A549 (cell line): Measurements from ENCODE around the gene CRB2. TPM values are rescaled to one million over a fixed set of nuclear protein-coding genes. Genes with fewer than 3 reads are reported as not detected.

Experiments
- ATAC-seq, 2 experiments: fragments of 200-7000 bp in 1 of 2; fragments of >200 bp in 1 of 2; cut with Nextera tagmentation in 1 of 2; cut with Tn5 transposase in 1 of 2; 3 replicates each; pipeline versions ENCODE4 v1.8.0 to v1.9.1; 2018 to 2020; ENCODE audit warnings: mild to moderate bottlenecking in 1 of 2, moderate library complexity in 1 of 2
- CTCF ChIA-PET: fragments of 300-600 bp; sonication (Branson Sonifier 250); formaldehyde crosslinking; extraction: SDS; loops from one replicate; lab custom pipeline; 2021; ENCODE audit warnings: antibody characterized with exemption, inconsistent platforms; lab: Yijun Ruan, JAX
- POLR2A ChIA-PET: fragments of 350-600 bp; formaldehyde crosslinking; extraction: SDS; loops from one replicate; lab custom pipeline; 2021; ENCODE audit warnings: antibody characterized with exemption, inconsistent platforms; lab: Yijun Ruan, JAX
- DNase-seq, 2 experiments: peaks; one replicate each; pipeline versions ENCODE4 v3.0.0 to v3.0.0-alpha.2; 2011 to 2016; ENCODE audit warnings: low read depth in 1 of 2, low spot score in 1 of 2
- FAIRE-seq: peaks from 2 replicates; lab custom pipeline; 2011; peaks lifted over from hg19 to GRCh38; lab: Jason Lieb, UNC
- H3K27ac ChIP-seq, 2 experiments: fragments of >200 bp; sonication (Bioruptor Twin); formaldehyde crosslinking; 3 replicates each; pipeline ENCODE4 v1.5.1; 2016 to 2017
- H3K4me1 ChIP-seq: fragments of >200 bp; sonication (Bioruptor Twin); formaldehyde crosslinking; 3 replicates; pipeline ENCODE4 v1.6.1; 2016
- H3K4me2 ChIP-seq: fragments of >200 bp; sonication (Bioruptor Twin); formaldehyde crosslinking; 3 replicates; pipeline ENCODE4 v1.6.1; 2016
- H3K4me3 ChIP-seq: fragments of >200 bp; sonication (Bioruptor Twin); formaldehyde crosslinking; 3 replicates; pipeline ENCODE4 v1.5.1; 2016
- H3K9me3 ChIP-seq: fragments of >200 bp; sonication (Bioruptor Twin); formaldehyde crosslinking; 3 replicates; pipeline ENCODE4 v1.6.1; 2016
- CEBPB ChIP-seq, 2 experiments: fragments of >200 bp in 1 of 2; sonication (Bioruptor Twin) in 1 of 2; formaldehyde crosslinking in 1 of 2; IDR thresholded peaks; 2 replicates each; pipeline ENCODE4 v1.6.1; 2012 to 2016
- EHF ChIP-seq: fragments of 250-450 bp; sonication (Bioruptor Pico); IDR thresholded peaks from 2 replicates; pipeline ENCODE4 v1.5.0; 2020; ENCODE audit warnings: mild to moderate bottlenecking
- EHMT2 ChIP-seq: fragments of 200-600 bp; sonication (generic); IDR thresholded peaks from 2 replicates; pipeline ENCODE4 v1.6.1; 2016; ENCODE audit warnings: antibody characterized with exemption, low read depth, mild to moderate bottlenecking, moderate library complexity
- EP300 ChIP-seq, 2 experiments: fragments of >200 bp; sonication (Bioruptor Twin); formaldehyde crosslinking; IDR thresholded peaks; 2 replicates in 1 of 2; 3 replicates in 1 of 2; pipeline ENCODE4 v1.6.1; 2016 to 2017
- ESRRA ChIP-seq: fragments of 150-350 bp; IDR thresholded peaks from 2 replicates; pipeline ENCODE4 v1.6.1; 2014; ENCODE audit warnings: mild to moderate bottlenecking, low read length, borderline replicate concordance
- FOSB ChIP-seq: fragments of 250-450 bp; sonication (Bioruptor Pico); IDR thresholded peaks from 2 replicates; pipeline ENCODE4 v1.5.0; 2020; ENCODE audit warnings: mild to moderate bottlenecking, moderate library complexity
- HDAC2 ChIP-seq: fragments of 200-600 bp; sonication (generic); IDR thresholded peaks from 2 replicates; pipeline ENCODE4 v1.6.1; 2016
- HEYL ChIP-seq: fragments of 250-450 bp; sonication (Bioruptor Pico); IDR thresholded peaks from 2 replicates; pipeline ENCODE4 v1.8.0; 2021; ENCODE audit warnings: mild to moderate bottlenecking, moderate library complexity
- HOXB13 ChIP-seq: fragments of 250-450 bp; sonication (Bioruptor Pico); IDR thresholded peaks from 2 replicates; pipeline ENCODE4 v1.5.0; 2020; ENCODE audit warnings: low read depth, mild to moderate bottlenecking, moderate library complexity
- JUNB ChIP-seq: fragments of >200 bp; sonication (Bioruptor Twin); formaldehyde crosslinking; IDR thresholded peaks from 2 replicates; pipeline ENCODE4 v1.6.1; 2016
- KDM1A ChIP-seq: fragments of 200-600 bp; sonication (generic); IDR thresholded peaks from 2 replicates; pipeline ENCODE4 v1.6.1; 2016; ENCODE audit warnings: low read depth, mild to moderate bottlenecking
- NPAS2 ChIP-seq: fragments of 250-450 bp; sonication (Bioruptor Pico); IDR thresholded peaks from 2 replicates; pipeline ENCODE4 v1.8.0; 2022; ENCODE audit warnings: mild to moderate bottlenecking, moderate library complexity, borderline replicate concordance
- PHF8 ChIP-seq: fragments of 200-600 bp; sonication (generic); IDR thresholded peaks from 2 replicates; pipeline ENCODE4 v1.6.1; 2016; ENCODE audit warnings: low read depth, mild to moderate bottlenecking, antibody characterized with exemption, moderate library complexity, borderline replicate concordance
- POLR2AphosphoS2 ChIP-seq: conservative IDR thresholded peaks from 2 replicates; pipeline ENCODE4 v1.6.1; 2012; ENCODE audit warnings: low read length, improper control_type of control experiment, inconsistent platforms
- TFCP2L1 ChIP-seq: fragments of 250-450 bp; sonication (Bioruptor Pico); IDR thresholded peaks from 2 replicates; pipeline ENCODE4 v1.5.0; 2021; ENCODE audit warnings: mild to moderate bottlenecking
- ZNF302 ChIP-seq: fragments of 250-450 bp; sonication (Bioruptor Pico); IDR thresholded peaks from 2 replicates; pipeline ENCODE4 v1.9.0; 2021; ENCODE audit warnings: inconsistent platforms, mild to moderate bottlenecking, moderate library complexity
- ZSCAN20 ChIP-seq: fragments of 250-450 bp; sonication (Bioruptor Pico); IDR thresholded peaks from 2 replicates; pipeline ENCODE4 v1.8.0; 2022; ENCODE audit warnings: mild to moderate bottlenecking, moderate library complexity
- WGBS: methylation state at CpG from one replicate; pipeline ENCODE4 v1.1.6; 2017; ENCODE audit errors: missing lambda C conversion rate; 5-methylcytosine and 5-hydroxymethylcytosine counted together
- polyA plus RNA-seq, 4 experiments: library from polyadenylated mRNA; depleted of rRNA in 3 of 4; stranded (reverse); fragments of >200 nt; fragmentation: RNase III in 1 of 4; extraction: RNeasy Plus Mini Kit Qiagen cat#74134 plus additional on column Dnase treatment in 1 of 4; gene quantifications; 2 replicates in 3 of 4; 3 replicates in 1 of 4; pipeline ENCODE4 v1.2.3, GENCODE V29; 2011 to 2017
- TF ChIP-seq, protein P1 (sequence below): IDR thresholded peaks from 2 replicates; pipeline ENCODE4 v1.6.1; 2012
- TF ChIP-seq, protein P2 (sequence below): fragments of 200-600 bp; sonication (generic); IDR thresholded peaks from 2 replicates; pipeline ENCODE4 v1.6.1; 2016; ENCODE audit warnings: antibody characterized with exemption, mild to moderate bottlenecking, moderate library complexity
- TF ChIP-seq, protein P3 (sequence below): IDR thresholded peaks from 2 replicates; pipeline ENCODE4 v1.6.1; 2012
- TF ChIP-seq, protein P4 (sequence below): fragments of >200 bp; sonication (Bioruptor Twin); formaldehyde crosslinking; IDR thresholded peaks from 3 replicates; pipeline ENCODE4 v1.5.1; 2016
- TF ChIP-seq, protein P5 (sequence below): fragments of 250-450 bp; sonication (Bioruptor Pico); IDR thresholded peaks from 2 replicates; pipeline ENCODE4 v1.5.0; 2021; ENCODE audit warnings: mild to moderate bottlenecking, moderate library complexity, borderline replicate concordance
- TF ChIP-seq, protein P6 (sequence below): fragments of 450-650 bp; IDR thresholded peaks from 2 replicates; pipeline ENCODE4 v1.6.1; 2014; ENCODE audit warnings: antibody characterized with exemption
- TF ChIP-seq, protein P7 (sequence below): IDR thresholded peaks from 2 replicates; pipeline ENCODE4 v1.6.1; 2012; ENCODE audit warnings: low read depth, borderline replicate concordance
- TF ChIP-seq, protein P8 (sequence below): fragments of >200 bp; sonication (Bioruptor Twin); formaldehyde crosslinking; IDR thresholded peaks from 3 replicates; pipeline ENCODE4 v1.6.1; 2016

The CRB2 gene
- polyA plus RNA-seq, 2 of the 4 experiments (the other 2 are of a cell fraction): 0.01 to 0.05 TPM

DNA sequence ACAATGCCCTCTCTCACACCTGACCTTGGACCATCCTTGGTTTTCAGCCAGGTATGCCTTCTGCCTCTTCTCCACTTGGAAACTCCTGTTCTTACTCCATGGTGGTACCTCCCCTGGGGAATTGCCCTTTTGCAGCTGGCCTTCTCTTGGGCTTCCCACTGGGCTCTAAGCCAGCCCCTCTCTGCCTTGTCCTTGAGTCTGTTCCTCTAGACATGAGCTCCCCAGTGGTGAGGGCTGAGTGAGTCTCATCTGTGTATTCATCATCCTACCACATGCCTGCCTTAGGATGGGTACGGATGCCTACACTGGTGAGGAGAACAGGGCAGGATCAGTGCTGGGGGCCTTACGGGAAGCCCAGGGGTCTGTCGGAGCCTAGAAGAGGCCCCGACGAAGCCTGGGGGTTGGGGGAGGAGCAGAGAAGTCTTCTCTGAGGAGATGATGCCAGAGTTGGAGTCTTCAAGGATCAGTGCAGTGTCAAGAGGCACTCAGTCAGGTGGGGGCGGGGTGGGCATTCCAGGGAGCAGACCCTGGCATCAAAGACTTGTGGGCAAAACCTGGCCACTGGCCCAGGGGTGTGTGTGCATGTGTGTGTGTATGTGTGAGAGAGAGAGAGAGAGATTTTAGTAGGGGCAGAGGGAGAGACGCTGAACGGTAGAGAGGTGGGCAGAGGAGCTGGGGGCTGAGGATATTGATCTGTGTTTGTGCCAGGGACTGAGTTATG lies 5.2 kb upstream of the CRB2 start:
- Histone ChIP-seq H3K27ac (no peak overlapping the region), H3K9me3 (no peaks in the 10 kb centered on the region), H3K4me3 (no peak overlapping the region), H3K4me2 (no peak overlapping the region), H3K4me1 (peaks cover 3% of the 10 kb centered on the region; the same call in 2 of the 3 replicates)
- POLR2A ChIA-PET: no interaction called here
- TF ChIP-seq HDAC2 (no peak), EHF (CRISPR knock-in tag) (no peak), TFCP2L1 (CRISPR knock-in tag) (no peak), HOXB13 (CRISPR knock-in tag) (no peak), HEYL (CRISPR knock-in tag) (no peak), FOSB (CRISPR knock-in tag) (no peak), POLR2AphosphoS2 (no peak), CEBPB (IDR thresholded peaks at IDR 0.05) (no peak), NPAS2 (no peak), ZNF302 (no peak), JUNB (no peak)
- TF ChIP-seq, protein P1, sequence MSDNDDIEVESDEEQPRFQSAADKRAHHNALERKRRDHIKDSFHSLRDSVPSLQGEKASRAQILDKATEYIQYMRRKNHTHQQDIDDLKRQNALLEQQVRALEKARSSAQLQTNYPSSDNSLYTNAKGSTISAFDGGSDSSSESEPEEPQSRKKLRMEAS: no peak
- TF ChIP-seq, protein P2, sequence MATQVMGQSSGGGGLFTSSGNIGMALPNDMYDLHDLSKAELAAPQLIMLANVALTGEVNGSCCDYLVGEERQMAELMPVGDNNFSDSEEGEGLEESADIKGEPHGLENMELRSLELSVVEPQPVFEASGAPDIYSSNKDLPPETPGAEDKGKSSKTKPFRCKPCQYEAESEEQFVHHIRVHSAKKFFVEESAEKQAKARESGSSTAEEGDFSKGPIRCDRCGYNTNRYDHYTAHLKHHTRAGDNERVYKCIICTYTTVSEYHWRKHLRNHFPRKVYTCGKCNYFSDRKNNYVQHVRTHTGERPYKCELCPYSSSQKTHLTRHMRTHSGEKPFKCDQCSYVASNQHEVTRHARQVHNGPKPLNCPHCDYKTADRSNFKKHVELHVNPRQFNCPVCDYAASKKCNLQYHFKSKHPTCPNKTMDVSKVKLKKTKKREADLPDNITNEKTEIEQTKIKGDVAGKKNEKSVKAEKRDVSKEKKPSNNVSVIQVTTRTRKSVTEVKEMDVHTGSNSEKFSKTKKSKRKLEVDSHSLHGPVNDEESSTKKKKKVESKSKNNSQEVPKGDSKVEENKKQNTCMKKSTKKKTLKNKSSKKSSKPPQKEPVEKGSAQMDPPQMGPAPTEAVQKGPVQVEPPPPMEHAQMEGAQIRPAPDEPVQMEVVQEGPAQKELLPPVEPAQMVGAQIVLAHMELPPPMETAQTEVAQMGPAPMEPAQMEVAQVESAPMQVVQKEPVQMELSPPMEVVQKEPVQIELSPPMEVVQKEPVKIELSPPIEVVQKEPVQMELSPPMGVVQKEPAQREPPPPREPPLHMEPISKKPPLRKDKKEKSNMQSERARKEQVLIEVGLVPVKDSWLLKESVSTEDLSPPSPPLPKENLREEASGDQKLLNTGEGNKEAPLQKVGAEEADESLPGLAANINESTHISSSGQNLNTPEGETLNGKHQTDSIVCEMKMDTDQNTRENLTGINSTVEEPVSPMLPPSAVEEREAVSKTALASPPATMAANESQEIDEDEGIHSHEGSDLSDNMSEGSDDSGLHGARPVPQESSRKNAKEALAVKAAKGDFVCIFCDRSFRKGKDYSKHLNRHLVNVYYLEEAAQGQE: no peak
- TF ChIP-seq, protein P3, sequence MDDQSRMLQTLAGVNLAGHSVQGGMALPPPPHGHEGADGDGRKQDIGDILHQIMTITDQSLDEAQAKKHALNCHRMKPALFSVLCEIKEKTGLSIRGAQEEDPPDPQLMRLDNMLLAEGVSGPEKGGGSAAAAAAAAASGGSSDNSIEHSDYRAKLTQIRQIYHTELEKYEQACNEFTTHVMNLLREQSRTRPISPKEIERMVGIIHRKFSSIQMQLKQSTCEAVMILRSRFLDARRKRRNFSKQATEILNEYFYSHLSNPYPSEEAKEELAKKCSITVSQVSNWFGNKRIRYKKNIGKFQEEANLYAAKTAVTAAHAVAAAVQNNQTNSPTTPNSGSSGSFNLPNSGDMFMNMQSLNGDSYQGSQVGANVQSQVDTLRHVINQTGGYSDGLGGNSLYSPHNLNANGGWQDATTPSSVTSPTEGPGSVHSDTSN: no peak
- TF ChIP-seq, protein P4, sequence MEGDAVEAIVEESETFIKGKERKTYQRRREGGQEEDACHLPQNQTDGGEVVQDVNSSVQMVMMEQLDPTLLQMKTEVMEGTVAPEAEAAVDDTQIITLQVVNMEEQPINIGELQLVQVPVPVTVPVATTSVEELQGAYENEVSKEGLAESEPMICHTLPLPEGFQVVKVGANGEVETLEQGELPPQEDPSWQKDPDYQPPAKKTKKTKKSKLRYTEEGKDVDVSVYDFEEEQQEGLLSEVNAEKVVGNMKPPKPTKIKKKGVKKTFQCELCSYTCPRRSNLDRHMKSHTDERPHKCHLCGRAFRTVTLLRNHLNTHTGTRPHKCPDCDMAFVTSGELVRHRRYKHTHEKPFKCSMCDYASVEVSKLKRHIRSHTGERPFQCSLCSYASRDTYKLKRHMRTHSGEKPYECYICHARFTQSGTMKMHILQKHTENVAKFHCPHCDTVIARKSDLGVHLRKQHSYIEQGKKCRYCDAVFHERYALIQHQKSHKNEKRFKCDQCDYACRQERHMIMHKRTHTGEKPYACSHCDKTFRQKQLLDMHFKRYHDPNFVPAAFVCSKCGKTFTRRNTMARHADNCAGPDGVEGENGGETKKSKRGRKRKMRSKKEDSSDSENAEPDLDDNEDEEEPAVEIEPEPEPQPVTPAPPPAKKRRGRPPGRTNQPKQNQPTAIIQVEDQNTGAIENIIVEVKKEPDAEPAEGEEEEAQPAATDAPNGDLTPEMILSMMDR: no peak
- TF ChIP-seq, protein P5, sequence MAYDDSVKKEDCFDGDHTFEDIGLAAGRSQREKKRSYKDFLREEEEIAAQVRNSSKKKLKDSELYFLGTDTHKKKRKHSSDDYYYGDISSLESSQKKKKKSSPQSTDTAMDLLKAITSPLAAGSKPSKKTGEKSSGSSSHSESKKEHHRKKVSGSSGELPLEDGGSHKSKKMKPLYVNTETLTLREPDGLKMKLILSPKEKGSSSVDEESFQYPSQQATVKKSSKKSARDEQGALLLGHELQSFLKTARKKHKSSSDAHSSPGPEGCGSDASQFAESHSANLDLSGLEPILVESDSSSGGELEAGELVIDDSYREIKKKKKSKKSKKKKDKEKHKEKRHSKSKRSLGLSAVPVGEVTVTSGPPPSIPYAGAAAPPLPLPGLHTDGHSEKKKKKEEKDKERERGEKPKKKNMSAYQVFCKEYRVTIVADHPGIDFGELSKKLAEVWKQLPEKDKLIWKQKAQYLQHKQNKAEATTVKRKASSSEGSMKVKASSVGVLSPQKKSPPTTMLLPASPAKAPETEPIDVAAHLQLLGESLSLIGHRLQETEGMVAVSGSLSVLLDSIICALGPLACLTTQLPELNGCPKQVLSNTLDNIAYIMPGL (CRISPR knock-in tag): no peak
- FAIRE-seq (no peak), DNase-seq (no peak), ATAC-seq (no peak)
- 36% methylated on average over 7 of the region's 8 CpGs for WGBS
- CTCF ChIA-PET: interaction anchor here (0.5 to 4.7 kb wide), 46 partner anchors 11 to 537 kb away, joined by 3 to 120 read pairs (median 6); no protein-coding TSS in a partner anchor

DNA sequence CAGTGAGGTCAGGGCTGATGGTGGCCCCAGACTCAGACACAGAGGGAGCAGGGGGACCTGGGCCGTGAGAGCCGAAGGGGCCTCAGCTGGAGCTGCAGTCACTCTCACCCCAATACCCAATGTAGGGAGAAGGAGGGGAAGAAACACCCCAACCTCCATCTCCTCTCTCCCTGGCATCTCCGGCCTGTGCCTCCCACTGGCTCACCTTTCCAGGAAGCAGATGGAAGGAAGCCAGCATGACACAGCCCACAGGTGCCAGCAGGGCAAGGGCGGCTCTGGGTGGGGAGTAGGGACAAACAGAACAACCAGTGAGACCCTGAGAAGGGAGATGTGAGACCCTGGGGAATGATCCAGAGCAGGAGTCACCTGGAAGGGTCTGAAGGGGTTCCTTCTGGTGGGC lies 3.0 kb upstream of the CRB2 start:
- DNase-seq (no peak), ATAC-seq (no peak), FAIRE-seq (no peak)
- 67% methylated on average over 4 of the region's 4 CpGs for WGBS
- H3K4me3 ChIP-seq: no peak overlapping the region
- POLR2A ChIA-PET: no interaction called here
- H3K4me1 ChIP-seq: peaks cover 3% of the 10 kb centered on the region; the same call in 2 of the 3 replicates
- no peak overlapping the region for H3K27ac ChIP-seq
- H3K4me2 ChIP-seq: no peak overlapping the region
- CTCF ChIA-PET: interaction anchor here (0.9 to 6.2 kb wide), 14 partner anchors 9 to 410 kb away, joined by 3 to 130 read pairs (median 13); no protein-coding TSS in a partner anchor
- no peaks in the 10 kb centered on the region for H3K9me3 ChIP-seq
- TF ChIP-seq EHMT2 (no peak), EP300 (IDR thresholded peaks at IDR 0.05) (no peak), JUNB (no peak), HOXB13 (CRISPR knock-in tag) (no peak), KDM1A (no peak), PHF8 (no peak), ESRRA (no peak), ZSCAN20 (CRISPR knock-in tag) (no peak), HEYL (CRISPR knock-in tag) (no peak), EHF (CRISPR knock-in tag) (no peak)
- TF ChIP-seq, protein P6, sequence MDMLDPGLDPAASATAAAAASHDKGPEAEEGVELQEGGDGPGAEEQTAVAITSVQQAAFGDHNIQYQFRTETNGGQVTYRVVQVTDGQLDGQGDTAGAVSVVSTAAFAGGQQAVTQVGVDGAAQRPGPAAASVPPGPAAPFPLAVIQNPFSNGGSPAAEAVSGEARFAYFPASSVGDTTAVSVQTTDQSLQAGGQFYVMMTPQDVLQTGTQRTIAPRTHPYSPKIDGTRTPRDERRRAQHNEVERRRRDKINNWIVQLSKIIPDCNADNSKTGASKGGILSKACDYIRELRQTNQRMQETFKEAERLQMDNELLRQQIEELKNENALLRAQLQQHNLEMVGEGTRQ: no peak
- TF ChIP-seq, protein P7, sequence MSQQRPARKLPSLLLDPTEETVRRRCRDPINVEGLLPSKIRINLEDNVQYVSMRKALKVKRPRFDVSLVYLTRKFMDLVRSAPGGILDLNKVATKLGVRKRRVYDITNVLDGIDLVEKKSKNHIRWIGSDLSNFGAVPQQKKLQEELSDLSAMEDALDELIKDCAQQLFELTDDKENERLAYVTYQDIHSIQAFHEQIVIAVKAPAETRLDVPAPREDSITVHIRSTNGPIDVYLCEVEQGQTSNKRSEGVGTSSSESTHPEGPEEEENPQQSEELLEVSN: no peak
- TF ChIP-seq, protein P8, sequence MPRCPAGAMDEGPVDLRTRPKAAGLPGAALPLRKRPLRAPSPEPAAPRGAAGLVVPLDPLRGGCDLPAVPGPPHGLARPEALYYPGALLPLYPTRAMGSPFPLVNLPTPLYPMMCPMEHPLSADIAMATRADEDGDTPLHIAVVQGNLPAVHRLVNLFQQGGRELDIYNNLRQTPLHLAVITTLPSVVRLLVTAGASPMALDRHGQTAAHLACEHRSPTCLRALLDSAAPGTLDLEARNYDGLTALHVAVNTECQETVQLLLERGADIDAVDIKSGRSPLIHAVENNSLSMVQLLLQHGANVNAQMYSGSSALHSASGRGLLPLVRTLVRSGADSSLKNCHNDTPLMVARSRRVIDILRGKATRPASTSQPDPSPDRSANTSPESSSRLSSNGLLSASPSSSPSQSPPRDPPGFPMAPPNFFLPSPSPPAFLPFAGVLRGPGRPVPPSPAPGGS: no peak
